ENCODE results near the gene TMEM87B. TPM values are rescaled to one million over a fixed set of nuclear protein-coding genes. Genes with fewer than 3 reads are reported as not detected.

Gene TMEM87B
- total and polyA plus RNA-seq, 2 of the 8 experiments (the other 6 are each of a cell fraction or from before 2014, with no cell fraction given), result 7.2 to 9.0 TPM

DNA sequence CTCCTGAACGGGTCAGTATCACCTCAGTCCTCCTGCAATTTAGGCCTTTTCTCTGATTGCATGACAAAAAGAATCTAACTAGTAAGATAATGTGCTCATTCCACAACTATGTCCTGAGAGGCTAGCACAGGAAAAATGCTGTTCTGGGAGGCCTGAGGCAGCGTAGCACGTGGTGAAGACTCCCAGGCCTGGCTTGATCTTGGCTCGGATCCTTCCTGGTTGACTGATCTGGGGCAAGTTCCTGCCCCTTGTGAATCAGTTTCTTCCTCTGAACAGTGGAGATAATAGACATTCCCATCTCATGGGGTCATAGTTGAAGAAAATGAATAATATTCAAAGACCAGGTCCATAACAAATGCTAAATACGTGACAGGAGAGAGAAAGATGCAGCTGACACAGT lies 95.4 kb downstream of the TMEM87B start (continued):
- TF ChIP-seq EZH2 (IDR thresholded peaks at IDR 0.05; ENCODE audit: low read depth, low read length, severe bottlenecking), result no peak
- TF ChIP-seq JUN (IDR thresholded peaks at IDR 0.05; ENCODE audit: low read depth, low read length), result no peak
- TF ChIP-seq SIN3A (conservative IDR thresholded peaks at IDR 0.05 in 1 of 2, IDR thresholded peaks at IDR 0.05 in 1 of 2; ENCODE audit: low read depth in 1 of 2, low read length in 2 of 2), result no peak
- no peak for TF ChIP-seq CBX8 (IDR thresholded peaks at IDR 0.05; ENCODE audit: borderline replicate concordance, low read depth, low read length)
- TF ChIP-seq SAP30 (IDR thresholded peaks at IDR 0.05; ENCODE audit: insufficient read depth, insufficient replicate concordance, low read length), result no peak
- no peak for TF ChIP-seq JUND (IDR thresholded peaks at IDR 0.05; ENCODE audit: low read length)

Measured in H1 (cell line).